ENCODE measurements around the gene UNC45B. TPM values are rescaled to one million over a fixed set of nuclear protein-coding genes. Genes with fewer than 3 reads are reported as not detected.

Gene UNC45B
- total RNA-seq, 1 donor = not detected

DNA sequence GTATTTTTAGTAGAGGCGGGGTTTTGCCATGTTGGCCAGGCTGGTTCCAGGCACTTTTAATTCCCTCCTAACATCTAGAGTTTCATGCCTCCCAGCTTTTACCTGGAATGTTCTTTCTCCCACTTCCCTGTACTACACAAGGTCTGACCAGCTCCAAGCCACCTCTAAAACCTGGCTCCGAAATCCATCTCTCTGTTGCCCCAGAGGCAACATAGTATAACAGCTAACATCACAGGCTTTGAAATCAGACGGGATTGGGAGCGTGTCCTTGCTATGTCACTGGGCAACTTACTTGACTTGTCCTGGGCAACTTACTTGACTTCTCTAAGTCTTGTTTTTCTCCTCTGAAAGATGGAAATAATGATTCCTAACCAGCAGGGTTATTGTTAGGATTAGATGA is 15.1 kb downstream of the UNC45B start:
- TF ChIP-seq CTCF (IDR thresholded peaks at IDR 0.05; ENCODE audit: insufficient read depth, low read length) = no peak
- no peak overlapping the region for H3K4me3 ChIP-seq (ENCODE audit: low read depth, low read length)
- no peak for DNase-seq (ENCODE audit: low read depth)

- TF ChIP-seq CTCF (IDR thresholded peaks at IDR 0.05; ENCODE audit: insufficient read depth, low read length) = no peak
- H3K4me3 ChIP-seq (ENCODE audit: low read depth, low read length) = no peak overlapping the region
- DNase-seq (ENCODE audit: low read depth) = no peak
Measured at GRCh38 chr17:35163886-35164285, 16.3 kb downstream of the UNC45B start.

DNA sequence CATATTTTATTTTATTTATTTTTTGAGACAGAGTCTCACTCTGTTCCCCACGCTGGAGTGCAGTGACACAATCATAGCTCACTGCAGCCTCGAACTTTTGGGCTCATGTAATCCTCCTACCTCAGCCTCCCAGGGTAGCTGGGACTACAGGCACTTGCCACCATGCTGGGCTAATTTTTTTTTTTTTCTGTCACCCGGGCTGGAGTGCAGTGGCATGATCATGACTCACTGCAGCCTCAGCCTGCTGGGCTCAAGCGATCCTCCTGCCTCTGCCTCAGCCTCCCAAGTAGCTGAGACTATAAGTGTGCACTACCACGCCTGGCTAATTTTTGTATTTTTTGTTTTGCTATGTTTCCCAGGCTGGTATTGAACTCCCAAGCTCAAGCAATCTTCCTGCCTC is 17.1 kb downstream of the UNC45B start:
- no peak for DNase-seq (ENCODE audit: low read depth)
- TF ChIP-seq CTCF (IDR thresholded peaks at IDR 0.05; ENCODE audit: insufficient read depth, low read length) = no peak
- no peak overlapping the region for H3K4me3 ChIP-seq (ENCODE audit: low read depth, low read length)

- H3K4me3 ChIP-seq (ENCODE audit: low read depth, low read length) = no peak overlapping the region
- DNase-seq (ENCODE audit: low read depth) = no peak
- no peak for TF ChIP-seq CTCF (IDR thresholded peaks at IDR 0.05; ENCODE audit: insufficient read depth, low read length)
Measured at GRCh38 chr17:35166526-35166925, 18.9 kb downstream of the UNC45B start.

DNA sequence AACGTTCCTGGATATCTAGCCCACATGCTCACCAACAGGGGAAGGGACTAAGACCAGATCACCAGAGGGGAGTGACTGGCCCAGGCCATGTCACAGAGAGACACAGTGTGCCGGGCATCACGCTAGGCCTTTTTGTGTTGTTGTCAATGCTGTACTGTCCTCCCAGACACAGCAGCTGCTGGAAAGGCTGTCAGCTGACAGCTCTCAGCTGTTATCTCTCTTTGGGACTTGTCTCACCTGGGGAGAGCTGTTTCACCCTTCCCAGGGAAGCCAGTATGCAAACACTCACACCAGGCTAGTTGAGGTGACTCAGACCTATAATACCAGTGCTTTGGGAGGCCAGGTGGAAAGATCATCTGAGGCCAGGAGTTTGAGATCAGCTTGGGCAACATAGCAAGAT is 19.4 kb downstream of the UNC45B start:
- TF ChIP-seq CTCF (IDR thresholded peaks at IDR 0.05; ENCODE audit: insufficient read depth, low read length) = no peak
- no peak for DNase-seq (ENCODE audit: low read depth)

DNA sequence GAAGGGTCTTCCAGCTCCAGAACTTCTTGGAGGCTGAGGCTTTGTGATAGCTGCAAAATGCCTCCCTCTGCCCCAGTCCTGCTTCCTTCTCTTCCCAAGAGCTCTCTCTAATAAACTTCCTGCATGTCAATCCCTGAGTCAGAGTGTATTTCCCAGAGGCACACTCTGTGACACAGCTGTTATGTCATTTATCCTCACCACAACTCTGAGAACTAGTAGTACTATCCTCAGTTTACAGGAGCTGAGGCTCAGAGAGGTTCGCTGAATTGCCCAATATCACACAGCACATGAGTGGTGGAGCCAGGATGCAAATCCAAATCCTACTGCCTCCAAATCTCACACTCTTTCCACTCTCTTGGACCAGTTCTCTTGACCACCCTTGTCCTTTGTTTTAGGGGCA is 20.0 kb downstream of the UNC45B start:
- DNase-seq (ENCODE audit: low read depth) = no peak
- H3K4me3 ChIP-seq (ENCODE audit: low read depth, low read length) = no peak overlapping the region
- TF ChIP-seq CTCF (IDR thresholded peaks at IDR 0.05; ENCODE audit: insufficient read depth, low read length) = no peak

More for the DNA sequence above, 19.4 kb downstream of the UNC45B start:
- H3K4me3 ChIP-seq (ENCODE audit: low read depth, low read length) = no peak overlapping the region

DNA sequence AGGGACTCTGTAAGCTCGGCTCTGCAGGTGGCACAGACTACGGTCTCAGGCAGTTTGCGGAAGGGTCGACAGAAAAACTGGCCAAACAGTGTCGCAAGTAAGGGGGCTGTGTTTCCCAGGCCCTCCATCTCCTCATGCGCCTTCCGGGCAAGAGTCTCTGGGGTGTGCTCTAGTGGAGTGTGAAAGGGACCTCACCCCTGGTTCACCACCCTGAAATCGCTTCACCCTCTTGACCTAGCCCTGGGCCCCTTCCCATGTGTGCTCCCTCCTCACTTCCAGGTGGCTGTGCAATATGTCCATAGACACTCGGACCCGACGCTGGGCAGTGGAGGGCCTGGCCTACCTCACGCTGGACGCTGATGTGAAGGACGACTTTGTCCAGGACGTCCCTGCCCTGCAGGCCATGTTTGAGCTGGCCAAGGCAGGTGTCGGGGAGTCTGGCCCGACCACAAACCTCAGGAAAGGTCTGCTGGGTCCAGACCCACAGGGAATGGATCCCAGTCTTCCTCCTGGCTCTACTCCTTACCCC is 22.3 kb downstream of the UNC45B start:
- no peak for DNase-seq (ENCODE audit: low read depth)
- H3K4me3 ChIP-seq (ENCODE audit: low read depth, low read length) = no peak overlapping the region
- TF ChIP-seq CTCF (IDR thresholded peaks at IDR 0.05; ENCODE audit: insufficient read depth, low read length) = no peak
